Iris pigment epithelial cell (primary cell): ENCODE data around the gene GSTO2.

Source experiments
- DNase-seq: peaks from one replicate; pipeline ENCODE4 v3.0.0-alpha.2; 2011; ENCODE audit warnings: low read depth

The GSTO2 gene

DNA sequence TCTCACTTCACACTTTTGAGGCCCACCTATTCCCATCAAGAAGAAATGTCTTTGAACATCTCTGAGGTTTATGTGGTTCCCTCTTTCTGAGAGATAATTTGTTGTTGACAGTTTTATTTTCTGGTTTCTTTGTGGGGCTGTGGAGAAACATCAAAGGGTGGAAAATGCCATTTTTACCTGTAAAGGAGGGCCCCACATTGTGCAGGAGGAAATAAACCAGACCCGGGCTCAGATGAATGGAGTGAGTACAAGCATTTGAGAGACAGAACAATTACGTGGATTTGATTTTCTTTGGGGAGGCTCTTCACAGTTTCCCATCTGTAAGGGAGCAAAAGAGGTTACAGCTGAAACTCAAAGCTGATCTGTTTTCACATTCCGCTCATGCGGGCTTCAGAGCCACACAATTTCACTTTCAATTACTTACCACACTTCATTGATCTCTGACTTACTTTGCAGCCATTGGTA, 39.5 kb downstream of the GSTO2 start:
- peak; percentile 14 for DNase-seq

DNA sequence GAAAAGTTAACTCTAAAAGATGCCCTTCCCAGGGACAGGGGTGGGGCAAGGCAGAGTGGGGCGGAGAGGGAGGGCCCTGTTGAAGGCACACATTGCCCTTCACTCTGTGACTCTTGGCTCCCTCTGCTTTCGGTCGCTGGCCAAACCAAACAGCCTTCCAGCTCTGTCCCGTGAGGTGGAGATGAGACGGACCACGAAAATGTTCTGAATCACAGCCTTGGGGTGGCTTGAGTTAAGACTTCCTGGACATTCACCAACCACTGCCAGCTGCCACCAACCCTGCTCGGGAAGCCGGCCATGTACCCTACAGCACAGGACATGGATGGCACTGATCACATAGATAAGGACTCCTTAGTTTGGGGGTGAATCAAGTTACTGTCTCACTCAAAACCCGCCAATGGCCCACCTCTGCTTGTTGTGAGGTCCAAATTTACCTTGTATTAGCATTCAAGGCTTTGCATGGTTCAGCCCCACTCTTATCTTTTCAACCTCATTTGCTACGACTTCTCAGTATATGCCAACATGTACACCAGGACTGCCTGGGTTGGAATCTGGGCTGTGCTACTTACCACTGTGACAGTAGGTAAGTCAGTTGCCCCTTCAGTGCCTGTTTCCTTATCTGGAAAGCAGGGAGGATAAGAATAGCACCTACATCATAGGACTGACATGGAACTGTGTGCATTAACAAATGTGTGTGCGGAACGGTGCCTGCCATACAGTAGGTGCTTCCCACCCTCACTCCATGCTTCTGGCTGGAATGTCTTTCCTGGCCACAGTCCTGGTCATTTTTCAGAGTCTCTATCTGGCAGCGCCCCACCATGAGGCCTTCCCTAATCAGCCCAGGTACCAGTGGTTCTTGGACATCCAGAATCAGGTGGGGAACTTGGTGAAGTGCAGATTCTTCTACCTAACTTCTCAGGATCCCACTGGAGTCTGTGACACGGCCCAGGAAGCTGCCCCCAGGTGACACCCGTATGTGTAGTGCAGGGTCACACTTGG, 41.3 kb downstream of the GSTO2 start:
- DNase-seq = peak; percentile 84

DNA sequence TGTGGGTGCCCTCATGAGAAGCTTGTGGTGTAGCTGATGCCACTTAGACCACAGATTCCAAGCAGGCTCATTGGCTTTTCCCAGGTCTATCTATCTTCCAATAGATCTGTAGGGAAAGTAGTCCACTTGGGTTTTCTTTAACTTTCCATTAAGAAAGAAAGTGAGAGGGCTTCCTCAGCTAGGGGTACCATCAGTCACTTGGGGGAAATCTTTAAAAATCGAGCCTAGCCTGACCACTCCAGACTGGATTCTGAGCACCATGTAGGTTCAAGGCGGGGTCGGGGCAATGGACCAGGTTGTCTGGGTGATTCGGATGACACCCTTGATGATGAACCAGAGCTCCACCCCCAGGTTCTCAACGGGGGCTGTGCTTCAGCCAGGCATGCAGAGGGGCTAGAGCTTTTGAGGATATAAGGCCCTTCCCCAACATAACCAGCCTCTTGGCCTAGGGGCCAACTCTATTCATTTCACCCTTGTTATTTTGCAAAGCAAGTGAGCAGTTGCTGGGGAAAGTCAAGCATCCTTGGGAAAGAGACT, 42.3 kb downstream of the GSTO2 start:
- DNase-seq = no peak

DNA sequence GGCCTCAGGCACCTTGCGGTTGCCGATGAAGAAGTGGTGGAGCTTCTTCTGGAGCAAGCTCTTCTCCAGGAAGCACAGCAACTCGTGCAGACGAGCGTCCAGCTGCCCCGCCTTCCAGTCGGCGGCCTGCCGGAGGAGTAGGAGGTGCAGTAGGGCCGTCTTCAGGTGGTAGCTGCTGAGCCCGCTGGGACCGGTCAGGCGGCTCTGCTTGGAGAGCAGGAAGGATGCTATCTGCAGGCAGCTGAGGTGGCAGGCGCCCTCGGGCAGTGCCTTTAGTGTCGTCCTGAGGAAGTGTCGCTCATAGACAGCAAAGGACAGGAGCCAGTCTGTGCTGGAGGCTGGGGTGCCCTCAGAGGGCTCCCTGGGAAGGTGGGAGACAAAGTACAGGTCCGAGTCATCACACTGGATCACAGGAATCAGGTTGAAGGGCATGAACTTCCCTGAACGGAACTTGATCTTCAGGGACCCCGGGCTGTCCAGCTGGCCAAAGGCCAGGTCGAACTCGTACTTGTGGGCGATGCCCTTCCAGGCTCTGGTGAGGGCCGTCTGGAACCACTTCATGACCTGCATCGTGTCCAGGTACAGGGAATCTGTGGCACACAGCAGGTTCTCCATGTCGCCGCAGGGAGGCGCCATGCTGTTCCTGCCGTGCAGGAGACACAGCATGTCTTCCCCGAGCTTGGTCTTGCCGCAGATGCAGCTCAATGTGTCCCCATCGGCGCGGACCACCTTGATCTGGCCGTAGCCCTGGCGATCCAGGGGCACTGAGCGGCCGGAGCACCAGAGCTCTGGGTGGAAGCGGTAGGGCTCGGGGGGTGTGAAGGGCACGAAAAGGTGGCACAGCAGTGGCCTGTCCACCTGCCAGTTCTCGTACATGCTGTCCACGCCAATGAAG, 45.9 kb downstream of the GSTO2 start:
- DNase-seq = no peak

DNA sequence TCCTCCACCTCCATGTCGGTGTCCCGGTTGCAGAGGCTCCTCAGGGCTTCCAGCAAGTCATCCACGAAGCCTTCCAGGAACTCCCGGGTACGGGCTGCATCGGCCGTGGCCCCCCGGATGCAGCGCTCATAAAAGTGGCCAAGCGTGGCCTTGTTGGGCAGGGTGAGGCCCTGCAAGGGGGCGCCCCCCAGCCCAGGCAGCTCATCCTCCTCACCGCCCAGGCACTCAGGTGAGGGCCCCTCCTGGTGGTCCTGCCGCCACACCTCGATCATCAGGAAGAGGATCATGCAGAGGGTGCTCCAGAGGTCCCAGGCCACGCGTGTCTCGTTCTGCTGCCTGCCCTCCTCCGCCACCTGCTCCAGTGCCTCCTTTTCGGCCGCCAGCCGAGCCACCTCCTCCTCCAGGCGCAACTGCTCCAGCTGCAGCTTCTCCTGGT, 46.5 kb downstream of the GSTO2 start:
- DNase-seq = no peak

DNA sequence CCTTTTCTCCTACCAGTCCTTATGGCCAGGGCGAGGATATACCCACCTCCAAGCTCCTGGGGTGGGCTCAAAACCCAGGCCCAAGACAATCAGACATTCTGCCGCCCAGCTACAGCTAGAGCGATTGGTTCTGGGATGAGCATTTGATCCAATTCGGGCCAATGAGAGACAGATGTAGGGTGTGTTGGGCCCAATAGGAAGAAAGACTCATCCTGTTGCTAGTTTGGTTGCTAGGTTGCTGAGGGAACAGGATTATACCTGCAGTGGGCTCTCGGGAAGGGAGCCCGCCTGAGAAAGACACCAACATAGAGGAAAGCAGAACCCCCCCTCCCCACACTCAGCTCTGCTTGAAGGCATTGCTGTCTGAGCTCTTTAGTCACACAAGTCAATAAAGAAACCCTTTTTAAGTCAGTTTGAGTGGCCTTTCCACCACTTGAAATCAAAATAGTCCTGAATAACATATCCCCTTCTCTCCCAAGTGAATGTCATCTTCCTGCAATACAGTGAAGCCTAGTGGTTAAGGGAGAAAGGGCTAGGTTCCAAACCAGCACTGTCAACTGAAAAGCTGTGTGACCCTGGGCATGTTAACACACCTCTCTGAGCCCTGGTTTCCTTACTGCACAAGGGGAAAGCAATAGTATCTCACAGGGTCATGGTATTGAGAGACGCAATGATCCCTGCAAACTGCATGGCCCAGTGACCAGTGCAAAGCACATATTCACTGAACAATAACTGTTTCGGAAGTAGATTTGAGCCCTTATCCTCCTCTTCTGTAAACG, 47.5 kb downstream of the GSTO2 start:
- no peak for DNase-seq

DNA sequence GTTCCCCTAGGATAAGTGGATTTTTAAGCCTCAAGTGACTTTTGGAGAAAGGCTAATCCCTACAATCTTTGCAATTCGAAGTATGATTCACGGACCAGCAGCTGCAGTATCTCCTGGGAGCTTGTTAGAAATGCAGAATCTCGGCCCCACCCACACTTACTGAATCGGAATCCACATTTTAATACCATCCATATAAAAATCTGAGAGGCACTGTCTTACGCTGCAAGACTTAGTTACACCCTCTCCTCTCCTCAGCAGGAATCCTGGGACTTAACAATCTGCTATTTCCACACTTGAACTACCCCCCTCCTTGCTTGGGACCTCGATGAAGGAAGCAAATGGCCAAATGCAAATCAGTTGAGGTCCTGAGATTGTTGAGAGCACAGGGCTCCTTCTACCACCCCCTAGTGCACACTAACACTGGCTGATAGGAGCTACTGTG, 48.3 kb downstream of the GSTO2 start:
- DNase-seq = peak; percentile 85

DNA sequence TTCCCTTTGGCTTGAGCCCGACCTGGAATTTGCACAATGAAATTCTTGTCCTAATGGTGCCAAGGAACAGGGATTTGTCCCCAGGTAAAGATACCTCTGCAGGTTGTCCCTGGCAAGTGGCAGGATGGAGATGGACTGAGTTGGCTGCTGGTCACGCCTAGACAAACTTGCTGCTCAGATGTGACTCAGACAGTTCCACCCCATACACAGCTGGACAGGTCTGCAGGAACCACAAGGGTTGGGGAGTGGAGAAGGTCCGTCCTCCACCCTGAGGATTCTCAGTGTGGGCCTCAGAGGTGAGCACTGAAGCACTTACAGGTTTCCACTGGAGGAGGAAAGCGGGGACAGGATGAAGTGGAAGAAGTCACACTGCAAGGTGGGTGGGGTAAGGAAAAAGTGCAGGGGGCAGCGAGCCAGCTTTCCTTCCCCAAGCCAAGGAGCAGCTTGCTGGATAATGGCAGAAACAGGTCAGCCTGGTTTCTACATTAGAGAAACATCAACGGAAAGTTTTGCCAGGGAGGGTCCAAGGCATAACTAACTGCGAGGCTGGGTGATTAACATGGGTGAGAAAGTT, 48.8 kb downstream of the GSTO2 start:
- no peak for DNase-seq

DNA sequence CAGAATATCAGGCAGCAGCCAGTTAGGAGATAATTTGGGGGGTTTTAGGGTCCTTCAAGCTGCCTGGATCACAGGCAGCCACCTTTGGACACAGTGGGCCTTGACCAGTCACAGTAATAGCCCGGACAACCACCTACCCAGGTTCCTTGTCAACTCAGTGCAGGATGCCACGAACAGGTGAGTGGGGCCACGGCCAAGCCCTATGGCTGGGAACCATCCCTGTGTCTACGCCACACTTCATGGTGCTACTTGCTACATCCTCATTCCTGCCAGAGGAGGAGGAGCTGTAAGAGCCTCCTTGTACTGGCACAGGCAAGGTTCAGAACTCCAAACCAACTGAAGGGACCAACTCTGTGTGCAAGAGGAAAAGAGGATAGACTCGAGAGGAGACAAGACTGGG, 49.3 kb downstream of the GSTO2 start:
- no peak for DNase-seq

DNA sequence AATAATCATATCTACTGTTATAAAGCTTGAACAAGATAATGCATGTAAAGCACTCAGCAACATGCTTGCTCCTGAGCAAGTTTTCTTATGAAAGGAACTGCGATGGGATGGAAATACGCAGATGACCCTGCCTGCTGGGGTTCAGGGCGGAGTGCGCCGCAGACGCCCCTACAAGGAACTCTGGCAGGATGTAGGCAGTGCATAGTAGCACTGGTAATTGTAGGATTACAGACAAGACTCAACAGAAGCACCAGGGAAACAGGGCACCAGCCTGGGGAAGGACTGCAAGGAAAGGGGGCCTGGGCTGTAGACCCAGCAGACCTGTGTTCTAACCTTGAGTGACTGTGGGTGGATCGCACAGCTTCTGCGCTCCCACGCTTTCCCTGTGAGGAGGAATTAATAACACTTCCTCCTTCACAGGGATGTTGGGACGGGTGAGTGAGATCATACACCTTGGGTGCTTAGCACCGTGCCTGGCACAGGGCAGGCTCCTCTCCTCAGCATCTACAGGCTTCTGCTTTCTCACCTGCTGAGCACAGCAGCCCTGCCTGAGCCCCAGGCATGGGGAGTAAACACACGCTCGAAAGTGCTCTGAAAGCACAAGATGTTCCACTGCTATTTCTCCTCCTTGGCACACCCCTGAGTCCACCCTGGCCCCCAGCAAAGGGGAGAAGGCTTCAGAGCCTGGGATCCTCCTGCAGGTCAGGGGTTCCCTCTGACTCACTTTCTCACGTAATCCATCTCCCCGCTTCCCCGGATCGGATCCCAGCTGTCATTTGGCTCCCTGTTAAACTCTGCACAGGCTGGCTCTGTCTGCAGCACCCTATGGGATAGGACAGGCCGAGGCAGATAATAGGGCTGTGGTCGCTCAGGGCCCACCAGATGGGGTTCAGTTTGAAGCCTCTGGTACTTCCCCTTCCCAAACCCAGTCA, 50.1 kb downstream of the GSTO2 start:
- DNase-seq = peak; percentile 82

DNA sequence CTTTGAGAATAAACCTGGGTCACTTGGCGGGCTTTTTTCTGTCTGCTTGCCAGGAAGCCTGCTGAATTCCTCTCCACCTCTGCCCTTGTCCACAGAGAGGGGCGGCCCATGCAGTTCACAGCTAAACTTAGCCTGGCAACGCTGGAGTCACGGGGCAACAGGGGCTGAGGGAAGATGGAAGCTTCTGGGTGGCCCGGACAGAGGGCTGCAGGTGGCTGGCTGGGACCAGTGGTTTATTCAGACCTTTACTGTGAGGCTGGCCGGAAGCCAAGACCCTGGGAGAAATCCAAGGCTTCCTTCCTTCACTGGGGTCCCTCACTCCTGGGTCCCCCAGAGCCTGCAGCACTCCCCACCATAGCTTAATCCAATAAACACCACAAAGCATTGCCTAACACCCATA, 52.2 kb downstream of the GSTO2 start:
- DNase-seq = no peak

DNA sequence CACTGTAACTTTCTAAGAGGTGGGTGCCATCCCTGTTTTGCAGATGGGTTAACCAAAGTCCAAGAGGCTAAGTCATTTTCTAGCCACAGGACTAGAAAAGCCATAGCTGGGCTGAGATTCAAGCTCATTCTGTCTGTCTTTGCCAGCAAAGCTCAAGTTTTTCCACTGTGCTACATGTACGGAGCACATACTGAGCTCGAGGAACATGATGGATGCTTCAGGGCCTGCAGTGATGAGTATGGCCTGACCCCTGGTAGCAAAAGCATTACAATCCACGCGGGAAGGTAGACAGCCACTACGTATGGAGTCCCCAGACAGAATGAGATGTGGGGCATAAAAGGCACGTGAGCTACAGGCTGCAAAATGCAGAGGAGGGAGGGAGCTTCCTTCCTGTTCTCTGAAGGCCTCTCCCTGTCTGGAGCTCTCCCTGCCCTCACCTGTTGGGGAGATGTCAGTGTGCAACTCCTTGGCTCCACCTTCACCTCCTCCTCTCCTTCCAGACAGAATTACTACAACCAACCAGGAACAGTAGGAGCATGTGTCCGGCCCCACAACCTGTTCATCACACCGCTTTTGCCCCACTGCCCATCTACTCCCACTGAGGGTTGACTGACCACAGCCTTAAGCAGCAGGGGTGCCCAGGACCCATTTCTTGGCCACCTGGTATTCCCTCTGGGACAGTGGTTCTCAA, 52.9 kb downstream of the GSTO2 start:
- DNase-seq = no peak

DNA sequence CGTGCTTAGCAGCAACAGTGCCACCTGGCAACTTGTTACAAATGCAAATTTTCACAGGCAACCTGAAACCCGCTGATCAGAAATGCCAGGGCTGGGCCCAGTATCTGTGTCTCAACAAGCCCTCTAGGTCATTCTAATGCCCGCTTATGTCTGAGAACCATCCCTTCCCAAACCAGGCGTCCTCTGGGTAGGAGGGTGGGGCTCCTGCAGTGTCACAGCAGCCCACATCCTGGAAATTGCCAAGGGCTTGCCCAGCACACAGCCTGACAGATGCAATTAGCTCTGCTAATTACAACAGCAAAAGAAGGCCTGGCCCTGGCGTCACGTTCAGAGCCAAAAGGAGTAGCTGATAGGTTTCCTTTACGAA, 53.4 kb downstream of the GSTO2 start:
- no peak for DNase-seq

DNA sequence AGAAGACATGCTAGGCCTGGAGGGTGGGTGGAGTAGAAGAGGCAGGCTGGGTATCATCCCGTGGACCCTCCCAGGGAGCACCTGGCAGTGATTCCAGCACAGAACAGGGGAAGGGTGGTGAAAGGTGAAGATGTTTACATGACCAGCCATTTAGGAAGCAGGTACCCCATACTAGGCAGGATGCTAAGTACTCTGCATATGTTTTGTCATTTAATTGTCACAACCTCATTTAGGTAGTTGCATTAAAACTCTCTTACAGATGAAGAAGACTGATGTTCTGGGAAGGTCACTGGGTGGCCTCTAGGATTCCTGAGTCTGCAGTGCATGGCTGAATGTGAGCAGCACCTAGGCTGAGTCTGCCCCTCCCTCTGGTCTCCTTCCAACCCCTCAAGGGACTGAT, 54.1 kb downstream of the GSTO2 start:
- DNase-seq = no peak

DNA sequence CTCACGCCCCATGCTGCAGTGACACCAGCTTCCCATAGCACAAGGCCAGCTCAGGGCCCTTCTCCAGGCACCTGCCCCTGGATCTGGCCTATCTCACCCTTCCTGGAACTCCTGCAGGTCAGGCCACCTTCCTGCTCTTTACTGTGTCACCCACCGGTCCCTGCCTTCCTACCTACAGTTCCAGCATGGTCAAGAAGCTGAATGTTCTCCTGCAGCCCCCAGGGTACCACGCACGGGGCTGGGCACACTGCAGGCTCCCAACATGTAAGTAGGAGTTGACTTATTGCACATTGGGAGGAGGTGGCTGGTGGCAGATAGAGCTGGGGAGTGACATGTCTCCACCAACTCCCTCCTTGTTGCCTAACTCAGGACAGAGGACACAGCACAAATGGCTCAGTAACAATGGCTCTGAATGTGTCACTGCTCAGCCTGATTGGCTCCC, 54.8 kb downstream of the GSTO2 start:
- no peak for DNase-seq

DNA sequence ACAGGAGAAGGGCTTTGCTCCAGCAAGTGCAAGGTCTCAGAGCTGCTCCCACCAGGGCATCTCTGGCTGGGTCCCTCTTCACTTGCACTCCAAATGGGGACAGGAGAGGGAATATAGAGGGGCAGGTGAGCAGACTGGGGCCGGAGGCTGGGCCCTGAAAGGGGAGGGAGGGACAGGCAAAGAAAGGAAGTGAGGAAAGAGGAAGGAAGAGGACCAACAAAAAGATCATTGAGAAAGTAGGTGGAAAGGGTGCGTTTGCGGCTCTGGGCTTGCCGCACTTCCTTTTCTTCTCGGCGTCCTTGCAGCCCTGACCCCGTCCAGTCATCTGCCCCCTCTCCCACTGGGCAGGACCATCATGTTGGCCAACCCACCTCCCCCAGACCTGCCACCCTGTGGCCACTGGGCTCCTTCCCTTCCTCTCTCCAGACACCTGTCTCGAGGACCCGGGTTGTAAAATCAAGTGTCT, 55.3 kb downstream of the GSTO2 start:
- DNase-seq = no peak

DNA sequence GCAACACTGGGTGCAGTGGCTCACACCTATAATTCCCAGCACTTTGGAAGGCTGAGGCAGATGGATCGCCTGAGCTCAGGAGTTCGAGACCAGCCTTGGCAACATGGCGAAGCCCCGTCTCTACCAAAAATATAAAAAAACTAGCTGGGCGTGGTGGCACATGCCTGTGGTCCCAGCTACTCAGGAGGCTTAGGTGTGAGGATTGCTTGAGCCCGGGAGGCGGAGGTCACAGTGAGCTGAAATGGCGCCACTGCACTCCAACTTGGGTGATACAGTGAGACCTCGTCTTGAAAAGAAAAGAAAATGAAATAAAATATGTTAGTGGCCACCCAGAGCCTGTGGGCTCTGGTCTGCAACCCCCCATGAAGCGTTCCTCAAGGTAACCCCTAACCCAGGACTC, 55.9 kb downstream of the GSTO2 start:
- DNase-seq = no peak

DNA sequence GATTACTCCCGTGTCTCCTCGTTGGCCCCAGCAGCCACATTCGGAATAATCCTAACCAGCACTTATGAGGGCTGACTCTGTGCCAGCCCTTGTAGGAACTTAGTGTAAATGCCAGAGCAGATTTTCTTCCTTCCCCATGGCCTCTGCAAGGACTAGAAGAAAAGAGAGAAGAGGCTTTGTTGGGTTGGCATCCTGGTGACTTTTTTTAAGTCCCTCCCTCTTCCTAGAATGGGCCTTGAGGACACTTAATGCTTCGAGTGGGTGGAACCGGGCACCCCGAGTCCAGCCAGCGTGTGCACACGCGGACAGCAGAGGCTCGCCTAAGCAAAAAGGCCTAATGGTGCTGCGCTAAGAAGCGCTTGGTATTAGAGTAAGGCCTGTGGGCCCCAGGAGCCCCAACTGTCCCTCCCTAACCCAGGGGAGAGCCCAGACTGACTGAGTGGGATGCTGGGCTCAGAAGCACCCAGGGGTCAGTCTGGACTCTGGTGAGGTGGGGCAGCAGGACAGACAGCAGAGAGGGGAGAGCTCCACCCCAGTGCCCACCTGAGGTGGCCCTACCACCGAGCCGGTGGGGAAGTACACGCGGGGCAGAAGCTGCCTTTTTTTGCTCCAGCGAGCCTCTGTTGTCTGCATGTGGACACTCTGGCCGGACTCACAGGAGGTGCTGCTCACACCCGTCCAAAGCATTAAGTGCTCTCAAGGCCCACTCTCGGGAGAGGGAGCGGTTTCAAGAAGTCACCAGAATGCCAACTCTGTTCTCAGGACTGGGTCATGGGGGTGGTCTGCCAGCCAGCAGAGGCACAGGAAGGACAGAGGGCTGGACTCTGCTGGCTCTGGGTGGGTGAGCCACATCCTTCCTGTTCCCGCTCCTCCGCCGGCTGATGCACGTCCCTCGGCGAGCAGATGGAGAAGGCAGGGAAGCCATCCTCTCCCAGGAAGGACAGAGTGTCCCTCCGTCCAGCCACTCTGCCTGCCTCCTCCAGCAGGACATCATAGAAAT, 56.8 kb downstream of the GSTO2 start:
- DNase-seq = no peak
